SU-DHL-6 (cell line): ENCODE data around the gene CKMT2.
"Not testable (repeated sequence)": the region's sequence is repeated elsewhere in the genome, so short reads cannot be mapped to it uniquely, and the experiment has no call there.

Source experiments
- EZH2phosphoT487 ChIP-seq: fragments of 200-600 bp; sonication (generic), shearing (Covaris generic); conservative IDR thresholded peaks from 2 replicates; pipeline ENCODE4 v1.6.1; 2018; ENCODE audit warnings: mild to moderate bottlenecking, antibody characterized with exemption, low read length, moderate library complexity, mixed read lengths
- TF ChIP-seq, protein P1 (sequence below): fragments of 200-600 bp; sonication (generic); IDR thresholded peaks from one replicate; pipeline ENCODE4 v1.5.1; 2017; ENCODE audit warnings: antibody characterized with exemption, mild to moderate bottlenecking, low read length, moderate library complexity; ENCODE audit not compliant: insufficient read depth, poor library complexity, severe bottlenecking

DNA sequence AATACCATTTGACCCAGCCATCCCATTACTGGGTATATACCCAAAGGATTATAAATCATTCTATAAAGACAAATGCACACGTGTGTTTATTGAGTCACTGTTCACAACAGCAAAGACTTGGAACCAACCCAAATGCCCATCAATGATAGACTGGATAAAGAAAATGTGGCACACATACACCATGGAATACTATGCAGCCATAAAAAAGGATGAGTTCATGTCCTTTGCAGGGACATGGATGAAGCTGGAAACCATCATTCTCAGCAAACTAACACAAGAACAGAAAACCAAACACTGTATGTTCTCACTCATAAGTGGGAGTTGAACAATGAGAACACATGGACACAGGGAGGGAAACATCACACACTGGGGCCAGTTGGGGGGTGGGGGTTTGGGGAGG is 29.7 kb downstream of the CKMT2 start:
- TF ChIP-seq, protein P1, sequence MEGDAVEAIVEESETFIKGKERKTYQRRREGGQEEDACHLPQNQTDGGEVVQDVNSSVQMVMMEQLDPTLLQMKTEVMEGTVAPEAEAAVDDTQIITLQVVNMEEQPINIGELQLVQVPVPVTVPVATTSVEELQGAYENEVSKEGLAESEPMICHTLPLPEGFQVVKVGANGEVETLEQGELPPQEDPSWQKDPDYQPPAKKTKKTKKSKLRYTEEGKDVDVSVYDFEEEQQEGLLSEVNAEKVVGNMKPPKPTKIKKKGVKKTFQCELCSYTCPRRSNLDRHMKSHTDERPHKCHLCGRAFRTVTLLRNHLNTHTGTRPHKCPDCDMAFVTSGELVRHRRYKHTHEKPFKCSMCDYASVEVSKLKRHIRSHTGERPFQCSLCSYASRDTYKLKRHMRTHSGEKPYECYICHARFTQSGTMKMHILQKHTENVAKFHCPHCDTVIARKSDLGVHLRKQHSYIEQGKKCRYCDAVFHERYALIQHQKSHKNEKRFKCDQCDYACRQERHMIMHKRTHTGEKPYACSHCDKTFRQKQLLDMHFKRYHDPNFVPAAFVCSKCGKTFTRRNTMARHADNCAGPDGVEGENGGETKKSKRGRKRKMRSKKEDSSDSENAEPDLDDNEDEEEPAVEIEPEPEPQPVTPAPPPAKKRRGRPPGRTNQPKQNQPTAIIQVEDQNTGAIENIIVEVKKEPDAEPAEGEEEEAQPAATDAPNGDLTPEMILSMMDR: not testable (repeated sequence)
- not testable (repeated sequence) for TF ChIP-seq EZH2phosphoT487
